SK-N-SH (cell line): ENCODE results near the gene U2AF1L4. TPM values are rescaled to one million over a fixed set of nuclear protein-coding genes. Genes with fewer than 3 reads are reported as not detected.

ENCODE experiments used
- CTCF ChIA-PET: fragments of 300-600, 350-600 bp; formaldehyde crosslinking; extraction: SDS; loops from one replicate; lab custom pipeline; 2021; lab: Yijun Ruan, JAX
- POLR2A ChIA-PET: fragments of 350-600 bp; sonication (Branson Sonifier 250); formaldehyde crosslinking; extraction: SDS; loops from one replicate; lab custom pipeline; 2020; ENCODE audit warnings: antibody characterized with exemption, inconsistent platforms; lab: Yijun Ruan, JAX
- DNase-seq: peaks from one replicate; pipeline ENCODE4 v3.0.0; 2012
- H2AFZ ChIP-seq: fragments of 200-600 bp; sonication (generic); 2 replicates; pipeline ENCODE4 v1.8.1; 2016; ENCODE audit warnings: antibody characterized with exemption, mild to moderate bottlenecking, low read depth
- H3F3A ChIP-seq: fragments of 200-600 bp; sonication (generic); replicated peaks from 2 replicates; pipeline ENCODE3; 2016; ENCODE audit warnings: antibody characterized with exemption, mild to moderate bottlenecking; ENCODE audit not compliant: insufficient read depth
- H3K27ac ChIP-seq, 2 experiments: fragments of 200-500 bp in 1 of 2; fragments of 200-600 bp in 1 of 2; sonication (Bioruptor generic) in 1 of 2; sonication (generic), shearing (Covaris generic) in 1 of 2; 2 replicates each; pipeline versions ENCODE4 v1.5.1 to v1.6.1; 2014 to 2016; ENCODE audit warnings: low read depth in 2 of 2, inconsistent platforms in 1 of 2, low read length in 1 of 2, mild to moderate bottlenecking in 1 of 2, mixed read lengths in 1 of 2
- H3K27me3 ChIP-seq: fragments of 200-600 bp; sonication (generic), shearing (Covaris generic); 2 replicates; pipeline ENCODE4 v1.6.1; 2016; ENCODE audit warnings: mixed run types; ENCODE audit not compliant: insufficient read depth
- H3K36me3 ChIP-seq, 2 experiments: fragments of 200-500 bp in 1 of 2; fragments of 200-600 bp in 1 of 2; sonication (Bioruptor generic) in 1 of 2; sonication (generic) in 1 of 2; replicated peaks in 1 of 2; 2 replicates each; pipeline versions ENCODE3 to v1.5.1; 2014 to 2016; ENCODE audit warnings: low read length in 1 of 2, mild to moderate bottlenecking in 1 of 2; ENCODE audit not compliant: insufficient read depth in 2 of 2, control insufficient read depth in 1 of 2
- H3K4me1 ChIP-seq, 2 experiments: fragments of 200-500 bp in 1 of 2; fragments of 200-600 bp in 1 of 2; sonication (Bioruptor generic) in 1 of 2; sonication (generic), shearing (Covaris generic) in 1 of 2; 2 replicates each; pipeline versions ENCODE4 v1.5.1 to v1.6.1; 2014 to 2016; ENCODE audit warnings: low read depth in 1 of 2, low read length in 1 of 2, mixed run types in 1 of 2; ENCODE audit not compliant: insufficient read depth in 2 of 2, control insufficient read depth in 1 of 2
- H3K4me2 ChIP-seq: fragments of 200-600 bp; sonication (generic), shearing (Covaris generic); 2 replicates; pipeline ENCODE4 v1.6.1; 2017; ENCODE audit warnings: mixed run types
- H3K4me3 ChIP-seq, 2 experiments: fragments of 200-500 bp in 1 of 2; fragments of 200-600 bp in 1 of 2; sonication (Bioruptor generic) in 1 of 2; sonication (generic), shearing (Covaris generic) in 1 of 2; 2 replicates each; pipeline versions ENCODE4 v1.5.1 to v1.8.1; 2014 to 2016; ENCODE audit warnings: low read depth in 2 of 2, inconsistent platforms in 1 of 2, low read length in 1 of 2, mild to moderate bottlenecking in 1 of 2, mixed read lengths in 1 of 2, moderate library complexity in 1 of 2
- H3K79me2 ChIP-seq: fragments of 200-600 bp; sonication (generic); 2 replicates; pipeline ENCODE4 v1.8.1; 2017; ENCODE audit warnings: mild to moderate bottlenecking; ENCODE audit not compliant: insufficient read depth
- H3K9ac ChIP-seq: fragments of 200-600 bp; sonication (generic); 2 replicates; pipeline ENCODE4 v1.6.1; 2017; ENCODE audit warnings: mixed run types
- H3K9me2 ChIP-seq: fragments of 200-600 bp; sonication (generic); 2 replicates; pipeline ENCODE4 v1.6.1; 2017; ENCODE audit warnings: mixed run types
- H3K9me3 ChIP-seq: fragments of 200-600 bp; sonication (generic); 2 replicates; pipeline ENCODE4 v1.6.1; 2017; ENCODE audit warnings: mixed run types, mild to moderate bottlenecking, moderate library complexity
- H4K20me1 ChIP-seq: fragments of 200-600 bp; sonication (generic); 2 replicates; pipeline ENCODE4 v1.6.1; 2017; ENCODE audit warnings: mild to moderate bottlenecking, mixed run types; ENCODE audit not compliant: insufficient read depth
- ELF1 ChIP-seq: IDR thresholded peaks from 2 replicates; pipeline ENCODE4 v1.4.0; 2012
- FOSL2 ChIP-seq: IDR thresholded peaks from 2 replicates; pipeline ENCODE4 v1.4.0; 2012; ENCODE audit warnings: low read depth, mild to moderate bottlenecking, moderate library complexity, borderline replicate concordance
- FOXJ3 ChIP-seq: sonication (generic); formaldehyde crosslinking; IDR thresholded peaks from 2 replicates; pipeline ENCODE4 v1.5.1; 2020; ENCODE audit warnings: mild to moderate bottlenecking, missing genetic modification reagents
- MXI1 ChIP-seq: IDR thresholded peaks from 2 replicates; pipeline ENCODE4 v1.6.1; 2012; ENCODE audit warnings: mild to moderate bottlenecking, low read depth, low read length, improper control_type of control experiment
- RCOR1 ChIP-seq: fragments of 150-350 bp; IDR thresholded peaks from 2 replicates; pipeline ENCODE4 v1.6.1; 2017; ENCODE audit warnings: antibody characterized with exemption, low read length
- REST ChIP-seq: IDR thresholded peaks from 2 replicates; pipeline ENCODE4 v1.6.1; 2012; ENCODE audit warnings: mild to moderate bottlenecking, low read depth, low read length, moderate library complexity
- RFX5 ChIP-seq: IDR thresholded peaks from 2 replicates; pipeline ENCODE4 v1.6.1; 2012; ENCODE audit warnings: mild to moderate bottlenecking, improper control_type of control experiment, low read length
- TCF12 ChIP-seq: IDR thresholded peaks from 2 replicates; pipeline ENCODE4 v1.4.0; 2012
- TEAD4 ChIP-seq: IDR thresholded peaks from 2 replicates; pipeline ENCODE4 v1.4.0; 2012; ENCODE audit warnings: mild to moderate bottlenecking, borderline replicate concordance; ENCODE audit not compliant: insufficient read depth
- YY1 ChIP-seq: IDR thresholded peaks from 2 replicates; pipeline ENCODE4 v1.4.0; 2012; ENCODE audit warnings: low read depth, mild to moderate bottlenecking
- WGBS: methylation state at CpG from one replicate; pipeline ENCODE4 v1.1.6; 2017; ENCODE audit warnings: low lambda C conversion rate; 5-methylcytosine and 5-hydroxymethylcytosine counted together
- polyA plus RNA-seq, 3 experiments: library from polyadenylated mRNA; depleted of rRNA; stranded (reverse); fragments of >200 nt; gene quantifications; 2 replicates each; pipeline ENCODE4 v1.2.3, GENCODE V29; 2012

Gene U2AF1L4
- polyA plus RNA-seq, 1 of the 3 experiments (the other 2 are of a cell fraction) = 25.9 TPM

- H3K4me2 ChIP-seq = no peak overlapping the region
- no peak for TF ChIP-seq TEAD4
These were observed 8.6 kb upstream of the U2AF1L4 start for GRCh38 chr19:35753634-35754369.

GRCh38 chr19:35752746-35753350 is 7.6 kb upstream of the U2AF1L4 start:
- peaks cover 28% of the 10 kb centered on the region for H3K79me2 ChIP-seq
- CTCF ChIA-PET = interaction anchor here (1.8 kb wide), 1 partner anchor 67 kb away, joined by 6 read pairs; no protein-coding TSS in a partner anchor
- no peak overlapping the region for H3K27ac ChIP-seq
- H3K4me2 ChIP-seq = no peak overlapping the region
- H3K9me2 ChIP-seq = no peaks in the 10 kb centered on the region
- TF ChIP-seq REST (no peak), YY1 (no peak), TCF12 (no peak), MXI1 (no peak), FOSL2 (no peak), TEAD4 (no peak), FOXJ3 (CRISPR knock-in tag) (no peak), RCOR1 (no peak), ELF1 (no peak), RFX5 (no peak)
- TF ChIP-seq, all 33 proteins: peak for 0
- 93% methylated on average over 7 of the region's 20 CpGs for WGBS
- POLR2A ChIA-PET = no interaction called here
- H3K9me3 ChIP-seq = no peaks in the 10 kb centered on the region
- H3K9ac ChIP-seq = no peak overlapping the region
- no peak for DNase-seq
- no peaks in the 10 kb centered on the region for H3K27me3 ChIP-seq
- peaks cover 11% of the 10 kb centered on the region for H3F3A ChIP-seq
- no peak overlapping the region for H2AFZ ChIP-seq
- H3K36me3 ChIP-seq = peaks cover 6 to 32% of the 10 kb centered on the region in 2 experiments
- no peaks in the 10 kb centered on the region for H4K20me1 ChIP-seq
- H3K4me1 ChIP-seq = peaks cover 9 to 15% of the 10 kb centered on the region in 2 experiments; a peak in 2 of 4 replicates
- no peak overlapping the region for H3K4me3 ChIP-seq

More at GRCh38 chr19:35753634-35754369, 8.6 kb upstream of the U2AF1L4 start:
- no peak overlapping the region for H3K9ac ChIP-seq
- CTCF ChIA-PET = no interaction called here
- POLR2A ChIA-PET = no interaction called here
- no peak overlapping the region for H3K27ac ChIP-seq
- H3K79me2 ChIP-seq = peaks cover 29% of the 10 kb centered on the region
- H3K9me2 ChIP-seq = no peaks in the 10 kb centered on the region
- H3F3A ChIP-seq = peaks cover 10% of the 10 kb centered on the region
- no peaks in the 10 kb centered on the region; the same call in 1 of the 2 replicates for H4K20me1 ChIP-seq
- peaks cover 10 to 15% of the 10 kb centered on the region in 2 experiments; a peak in 3 of 4 replicates for H3K4me1 ChIP-seq
- no peak overlapping the region for H3K4me3 ChIP-seq
- WGBS = 96% methylated on average over 11 of the region's 20 CpGs
- no peak overlapping the region for H2AFZ ChIP-seq
- H3K9me3 ChIP-seq = no peaks in the 10 kb centered on the region
- peaks cover 5 to 32% of the 10 kb centered on the region in 2 experiments for H3K36me3 ChIP-seq
- no peaks in the 10 kb centered on the region for H3K27me3 ChIP-seq
- no peak for DNase-seq
